Measurements from ENCODE around the gene APAF1.

Gene APAF1

GRCh38 chr12:98757455-98757854, 112.4 kb downstream of the APAF1 start:
- no peak for DNase-seq

- no peak for DNase-seq
Measured at GRCh38 chr12:98758331-98758730, 113.2 kb downstream of the APAF1 start.

GRCh38 chr12:98763656-98764055, 118.6 kb downstream of the APAF1 start:
- no peak for DNase-seq

- DNase-seq: no peak
Measured at GRCh38 chr12:98767248-98767647, 122.2 kb downstream of the APAF1 start.

- no peak for DNase-seq
Measured at GRCh38 chr12:98769068-98769467, 124.0 kb downstream of the APAF1 start.

GRCh38 chr12:98770230-98770629, 125.1 kb downstream of the APAF1 start:
- no peak for DNase-seq

GRCh38 chr12:98771811-98772752, 127.0 kb downstream of the APAF1 start:
- DNase-seq: no peak

GRCh38 chr12:98772818-98773217, 127.7 kb downstream of the APAF1 start:
- no peak for DNase-seq

- DNase-seq: no peak
Measured at GRCh38 chr12:98780261-98780660, 135.2 kb downstream of the APAF1 start.

- no peak for DNase-seq
Measured at GRCh38 chr12:98783420-98783819, 138.3 kb downstream of the APAF1 start.

Data from stimulated activated naive CD4-positive, alpha-beta T cell (primary cell).